ENCODE measurements around the gene AP1S1. TPM values are rescaled to one million over a fixed set of nuclear protein-coding genes. Genes with fewer than 3 reads are reported as not detected.

The AP1S1 gene
- polyA plus RNA-seq, 2 of the 4 experiments (the other 2 are of a cell fraction), result 107 to 181 TPM

DNA sequence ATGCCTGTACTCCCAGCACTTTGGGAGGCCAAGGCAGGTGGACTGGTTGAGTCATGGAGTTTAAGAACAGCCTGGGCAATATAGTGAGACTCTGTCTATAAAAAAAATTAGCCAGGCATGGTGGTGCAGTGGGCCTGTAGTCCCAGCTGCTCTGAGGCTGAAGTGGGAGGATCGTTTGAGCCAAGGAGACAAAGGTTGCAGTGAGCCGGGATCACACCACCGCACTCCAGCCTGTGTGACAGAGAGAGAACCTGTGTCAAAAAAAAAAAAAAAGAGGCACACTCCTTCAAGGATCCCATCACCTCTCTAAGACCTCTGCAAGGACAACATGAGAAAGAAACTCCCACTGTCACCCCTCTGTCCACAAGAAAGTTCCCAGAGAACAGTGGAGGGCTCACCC lies 21.4 kb downstream of the AP1S1 start (continued):
- TF ChIP-seq, protein P1, sequence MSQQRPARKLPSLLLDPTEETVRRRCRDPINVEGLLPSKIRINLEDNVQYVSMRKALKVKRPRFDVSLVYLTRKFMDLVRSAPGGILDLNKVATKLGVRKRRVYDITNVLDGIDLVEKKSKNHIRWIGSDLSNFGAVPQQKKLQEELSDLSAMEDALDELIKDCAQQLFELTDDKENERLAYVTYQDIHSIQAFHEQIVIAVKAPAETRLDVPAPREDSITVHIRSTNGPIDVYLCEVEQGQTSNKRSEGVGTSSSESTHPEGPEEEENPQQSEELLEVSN (IDR thresholded peaks at IDR 0.05; ENCODE audit: borderline replicate concordance, low read depth), result no peak
- no peak for TF ChIP-seq RNF2 (IDR thresholded peaks at IDR 0.05; ENCODE audit: borderline replicate concordance, low read depth)
- no peak for TF ChIP-seq ELK1 (IDR thresholded peaks at IDR 0.05; ENCODE audit: low read depth, low read length)

DNA sequence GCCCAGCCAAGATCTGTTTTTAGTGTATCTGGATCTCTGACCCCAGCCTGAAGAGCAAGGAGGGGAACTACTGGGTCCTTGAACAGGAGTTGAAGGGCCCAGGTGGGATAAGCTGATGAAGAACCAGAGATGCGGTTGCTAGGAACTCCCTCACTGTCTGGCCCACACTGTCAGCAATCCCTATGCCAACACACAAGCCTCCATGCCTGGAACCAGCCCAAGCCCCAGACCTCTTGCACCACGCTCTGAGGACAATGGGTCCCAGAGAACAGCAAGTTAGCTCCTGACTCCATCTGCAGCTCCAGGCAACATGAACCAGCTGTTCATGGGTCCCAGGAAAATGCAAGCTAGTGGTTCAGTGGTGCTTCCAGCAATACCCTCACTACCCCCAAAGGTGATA lies 23.4 kb downstream of the AP1S1 start:
- CTCF ChIA-PET, result interaction anchor here (1.0 to 6.7 kb wide), 4 partner anchors 12 to 33 kb away, joined by 3 to 68 read pairs (median 22); partner anchors contain the start of gene VGF
- DNase-seq (ENCODE audit: low read depth in 1 of 2, low spot score in 1 of 2) (no peak), FAIRE-seq (no peak), ATAC-seq (no peak)
- no peak overlapping the region for H3K27ac ChIP-seq
- no peak overlapping the region for H3K4me3 ChIP-seq
- TF ChIP-seq NR3C1 (IDR thresholded peaks at IDR 0.05) (no peak), HMGXB4 (CRISPR knock-in tag; IDR thresholded peaks at IDR 0.05; ENCODE audit: borderline replicate concordance) (no peak), JUNB (IDR thresholded peaks at IDR 0.05) (no peak), SREBF2 (IDR thresholded peaks at IDR 0.05) (no peak), EHF (CRISPR knock-in tag; IDR thresholded peaks at IDR 0.05) (no peak), HOXB13 (CRISPR knock-in tag; IDR thresholded peaks at IDR 0.05; ENCODE audit: low read depth) (no peak), HOXA7 (CRISPR knock-in tag; IDR thresholded peaks at IDR 0.05) (no peak), ZSCAN20 (CRISPR knock-in tag; IDR thresholded peaks at IDR 0.05) (no peak), KDM1A (IDR thresholded peaks at IDR 0.05; ENCODE audit: low read depth) (no peak), RAD21 (conservative IDR thresholded peaks at IDR 0.05 in 1 of 2, IDR thresholded peaks at IDR 0.05 in 1 of 2) (no peak), ZC3H11A (IDR thresholded peaks at IDR 0.05) (no peak), FOXS1 (CRISPR knock-in tag; IDR thresholded peaks at IDR 0.05) (no peak), BHLHE40 (IDR thresholded peaks at IDR 0.05; ENCODE audit: low read depth, low read length) (no peak), NPAS2 (CRISPR knock-in tag; IDR thresholded peaks at IDR 0.05; ENCODE audit: borderline replicate concordance) (no peak), NFE2L2 (conservative IDR thresholded peaks at IDR 0.05; ENCODE audit: low read length) (no peak), POLR2A (IDR thresholded peaks at IDR 0.05; ENCODE audit: low read length) (no peak), ESRRA (IDR thresholded peaks at IDR 0.05; ENCODE audit: borderline replicate concordance, low read length) (no peak)
- TF ChIP-seq, protein P2, sequence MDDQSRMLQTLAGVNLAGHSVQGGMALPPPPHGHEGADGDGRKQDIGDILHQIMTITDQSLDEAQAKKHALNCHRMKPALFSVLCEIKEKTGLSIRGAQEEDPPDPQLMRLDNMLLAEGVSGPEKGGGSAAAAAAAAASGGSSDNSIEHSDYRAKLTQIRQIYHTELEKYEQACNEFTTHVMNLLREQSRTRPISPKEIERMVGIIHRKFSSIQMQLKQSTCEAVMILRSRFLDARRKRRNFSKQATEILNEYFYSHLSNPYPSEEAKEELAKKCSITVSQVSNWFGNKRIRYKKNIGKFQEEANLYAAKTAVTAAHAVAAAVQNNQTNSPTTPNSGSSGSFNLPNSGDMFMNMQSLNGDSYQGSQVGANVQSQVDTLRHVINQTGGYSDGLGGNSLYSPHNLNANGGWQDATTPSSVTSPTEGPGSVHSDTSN (IDR thresholded peaks at IDR 0.05), result no peak
- TF ChIP-seq, protein P3, sequence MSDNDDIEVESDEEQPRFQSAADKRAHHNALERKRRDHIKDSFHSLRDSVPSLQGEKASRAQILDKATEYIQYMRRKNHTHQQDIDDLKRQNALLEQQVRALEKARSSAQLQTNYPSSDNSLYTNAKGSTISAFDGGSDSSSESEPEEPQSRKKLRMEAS (IDR thresholded peaks at IDR 0.05), result no peak
- peaks cover 26% of the 10 kb centered on the region for H3K4me1 ChIP-seq
- WGBS (ENCODE audit: missing lambda C conversion rate), result 90% methylated on average over 2 of the region's 2 CpGs
- no peaks in the 10 kb centered on the region for H3K9me3 ChIP-seq
- H3K4me2 ChIP-seq, result no peak overlapping the region
- POLR2A ChIA-PET, result interaction anchor here (1.0 kb wide), 1 partner anchor 9 kb away, joined by 3 read pairs; no protein-coding TSS in a partner anchor

All from A549 (cell line).